A673 (cell line): Measurements from ENCODE around the gene DNAJC1.

Experiments used
- CTCF ChIP-seq: fragments of 300-800, 200-600 bp; sonication (generic); conservative IDR thresholded peaks from 2 replicates; pipeline ENCODE4 v1.5.1; 2017; ENCODE audit warnings: low read depth, mild to moderate bottlenecking, antibody characterized with exemption, low read length, moderate library complexity, mixed read lengths
- EZH2 ChIP-seq: fragments of 200-600 bp; sonication (generic); IDR thresholded peaks from 2 replicates; pipeline ENCODE4 v1.6.1; 2017; ENCODE audit warnings: borderline replicate concordance, low read depth, mild to moderate bottlenecking, mixed read lengths, antibody characterized with exemption, low read length; ENCODE audit not compliant: poor library complexity, severe bottlenecking

GRCh38 chr10:21894648-21895342 is 108.7 kb downstream of the DNAJC1 start:
- TF ChIP-seq CTCF: no peak
- TF ChIP-seq EZH2: no peak
